ENCODE measurements around the gene DNM1.
A peak's percentile ranks its signal among the peaks of the same experiment; 100 is the strongest.

The DNM1 gene

GRCh38 chr9:128160603-128160987, 42.6 kb upstream of the DNM1 start:
- peaks cover 5% of the 10 kb centered on the region for H3K36me3 ChIP-seq (ENCODE audit: control insufficient read depth, insufficient read depth, low read length)
- no peak overlapping the region for H3K4ac ChIP-seq (ENCODE audit: low read depth, low read length)
- H3K23ac ChIP-seq (ENCODE audit: low read length): no peak overlapping the region
- no peak overlapping the region for H4K5ac ChIP-seq (ENCODE audit: low read length)
- H4K8ac ChIP-seq (ENCODE audit: low read depth, low read length): peak overlapping the region; percentile 77
- peak overlapping the region; percentile 94 for H3K56ac ChIP-seq (ENCODE audit: low read length)
- no peak overlapping the region for H2BK120ac ChIP-seq (ENCODE audit: low read depth, low read length)
- no peak overlapping the region for H2AK5ac ChIP-seq (ENCODE audit: low read length)
- peak overlapping the region; percentile 89 for H3K9ac ChIP-seq (ENCODE audit: low read length)
- H3K27me3 ChIP-seq (ENCODE audit: insufficient read depth, low read length, poor library complexity): no peaks in the 10 kb centered on the region
- no peak overlapping the region for H3K27ac ChIP-seq (ENCODE audit: low read depth, low read length)
- peak; percentile 26 for DNase-seq
- H2BK15ac ChIP-seq (replicated peaks; ENCODE audit: low read depth): no peak overlapping the region
- no peak overlapping the region for H3K18ac ChIP-seq (ENCODE audit: low read length)
- no peak overlapping the region for H2BK5ac ChIP-seq (ENCODE audit: low read length)
- no peaks in the 10 kb centered on the region for H3K79me2 ChIP-seq (ENCODE audit: control insufficient read depth, insufficient read depth, low read length)
- no peaks in the 10 kb centered on the region for H3K4me1 ChIP-seq (ENCODE audit: control insufficient read depth, low read depth, low read length)
- H3K4me3 ChIP-seq (ENCODE audit: low read length): peak overlapping the region; percentile 83
- no CpG with 5 or more reads among the region's 23 CpGs for WGBS (ENCODE audit: extremely low coverage, insufficient coverage, low lambda C conversion rate)
- peak overlapping the region; percentile 56 for H3K4me2 ChIP-seq (ENCODE audit: low read length)
- H3K79me1 ChIP-seq (ENCODE audit: low read length): no peaks in the 10 kb centered on the region

- no peak overlapping the region for H3K18ac ChIP-seq (ENCODE audit: low read length)
- no peak overlapping the region for H3K4ac ChIP-seq (ENCODE audit: low read depth, low read length)
- H2AK5ac ChIP-seq (ENCODE audit: low read length): no peak overlapping the region
- no peak overlapping the region for H2BK5ac ChIP-seq (ENCODE audit: low read length)
- no peak for DNase-seq
- H3K4me2 ChIP-seq (ENCODE audit: low read length): no peak overlapping the region
- H4K8ac ChIP-seq (ENCODE audit: low read depth, low read length): no peak overlapping the region
- peaks cover 5% of the 10 kb centered on the region for H3K36me3 ChIP-seq (ENCODE audit: control insufficient read depth, insufficient read depth, low read length)
- H4K5ac ChIP-seq (ENCODE audit: low read length): no peak overlapping the region
- no peak overlapping the region for H3K27ac ChIP-seq (ENCODE audit: low read depth, low read length)
- no peak overlapping the region for H3K9ac ChIP-seq (ENCODE audit: low read length)
- no peaks in the 10 kb centered on the region for H3K27me3 ChIP-seq (ENCODE audit: insufficient read depth, low read length, poor library complexity)
- H2BK120ac ChIP-seq (ENCODE audit: low read depth, low read length): no peak overlapping the region
- WGBS (ENCODE audit: extremely low coverage, insufficient coverage, low lambda C conversion rate): no CpG with 5 or more reads among the region's 13 CpGs
- H3K23ac ChIP-seq (ENCODE audit: low read length): no peak overlapping the region
- H3K79me2 ChIP-seq (ENCODE audit: control insufficient read depth, insufficient read depth, low read length): no peaks in the 10 kb centered on the region
- no peaks in the 10 kb centered on the region for H3K4me1 ChIP-seq (ENCODE audit: control insufficient read depth, low read depth, low read length)
- H3K56ac ChIP-seq (ENCODE audit: low read length): no peak overlapping the region
- H3K4me3 ChIP-seq (ENCODE audit: low read length): no peak overlapping the region
- no peak overlapping the region for H2BK15ac ChIP-seq (replicated peaks; ENCODE audit: low read depth)
- H3K79me1 ChIP-seq (ENCODE audit: low read length): no peaks in the 10 kb centered on the region
Measured at GRCh38 chr9:128161215-128161902, 41.8 kb upstream of the DNM1 start.

GRCh38 chr9:128162215-128163026, 40.8 kb upstream of the DNM1 start:
- no CpG with 5 or more reads among the region's 10 CpGs for WGBS (ENCODE audit: extremely low coverage, insufficient coverage, low lambda C conversion rate)
- Histone ChIP-seq H3K27ac (ENCODE audit: low read depth, low read length) (no peak overlapping the region), H2BK5ac (ENCODE audit: low read length) (no peak overlapping the region), H4K5ac (ENCODE audit: low read length) (no peak overlapping the region), H3K79me1 (ENCODE audit: low read length) (no peaks in the 10 kb centered on the region), H3K4me2 (ENCODE audit: low read length) (no peak overlapping the region), H2BK15ac (replicated peaks; ENCODE audit: low read depth) (no peak overlapping the region), H3K4me1 (ENCODE audit: control insufficient read depth, low read depth, low read length) (no peaks in the 10 kb centered on the region), H3K56ac (ENCODE audit: low read length) (no peak overlapping the region), H3K4me3 (ENCODE audit: low read length) (no peak overlapping the region), H3K27me3 (ENCODE audit: insufficient read depth, low read length, poor library complexity) (no peaks in the 10 kb centered on the region), H3K18ac (ENCODE audit: low read length) (no peak overlapping the region), H2AK5ac (ENCODE audit: low read length) (no peak overlapping the region), H3K9ac (ENCODE audit: low read length) (no peak overlapping the region), H3K36me3 (ENCODE audit: control insufficient read depth, insufficient read depth, low read length) (peaks cover 11% of the 10 kb centered on the region), H3K4ac (ENCODE audit: low read depth, low read length) (no peak overlapping the region), H4K8ac (ENCODE audit: low read depth, low read length) (no peak overlapping the region), H2BK120ac (ENCODE audit: low read depth, low read length) (no peak overlapping the region), H3K79me2 (ENCODE audit: control insufficient read depth, insufficient read depth, low read length) (no peaks in the 10 kb centered on the region), H3K23ac (ENCODE audit: low read length) (no peak overlapping the region)
- DNase-seq: no peak

- Histone ChIP-seq H3K9ac (ENCODE audit: low read length) (no peak overlapping the region), H3K79me2 (ENCODE audit: control insufficient read depth, insufficient read depth, low read length) (no peaks in the 10 kb centered on the region), H3K36me3 (ENCODE audit: control insufficient read depth, insufficient read depth, low read length) (peaks cover 11% of the 10 kb centered on the region), H3K23ac (ENCODE audit: low read length) (no peak overlapping the region), H3K4me2 (ENCODE audit: low read length) (no peak overlapping the region), H3K27ac (ENCODE audit: low read depth, low read length) (no peak overlapping the region), H3K4ac (ENCODE audit: low read depth, low read length) (no peak overlapping the region), H4K5ac (ENCODE audit: low read length) (no peak overlapping the region), H2BK5ac (ENCODE audit: low read length) (no peak overlapping the region), H2AK5ac (ENCODE audit: low read length) (no peak overlapping the region), H4K8ac (ENCODE audit: low read depth, low read length) (no peak overlapping the region), H3K4me3 (ENCODE audit: low read length) (no peak overlapping the region), H2BK15ac (replicated peaks; ENCODE audit: low read depth) (no peak overlapping the region), H2BK120ac (ENCODE audit: low read depth, low read length) (no peak overlapping the region), H3K4me1 (ENCODE audit: control insufficient read depth, low read depth, low read length) (no peaks in the 10 kb centered on the region), H3K56ac (ENCODE audit: low read length) (no peak overlapping the region), H3K18ac (ENCODE audit: low read length) (no peak overlapping the region), H3K79me1 (ENCODE audit: low read length) (no peaks in the 10 kb centered on the region), H3K27me3 (ENCODE audit: insufficient read depth, low read length, poor library complexity) (no peaks in the 10 kb centered on the region)
- peak; percentile 19 for DNase-seq
- WGBS (ENCODE audit: extremely low coverage, insufficient coverage, low lambda C conversion rate): no CpG with 5 or more reads among the region's 6 CpGs
Measured at GRCh38 chr9:128163027-128163515, 40.1 kb upstream of the DNM1 start.

GRCh38 chr9:128163523-128164306, 39.5 kb upstream of the DNM1 start:
- Histone ChIP-seq H3K23ac (ENCODE audit: low read length) (no peak overlapping the region), H2BK15ac (replicated peaks; ENCODE audit: low read depth) (no peak overlapping the region), H2BK120ac (ENCODE audit: low read depth, low read length) (no peak overlapping the region), H4K5ac (ENCODE audit: low read length) (no peak overlapping the region), H3K56ac (ENCODE audit: low read length) (no peak overlapping the region), H3K36me3 (ENCODE audit: control insufficient read depth, insufficient read depth, low read length) (peaks cover 14% of the 10 kb centered on the region), H3K27ac (ENCODE audit: low read depth, low read length) (no peak overlapping the region), H3K4me3 (ENCODE audit: low read length) (no peak overlapping the region), H2BK5ac (ENCODE audit: low read length) (no peak overlapping the region), H3K4me2 (ENCODE audit: low read length) (no peak overlapping the region), H3K4ac (ENCODE audit: low read depth, low read length) (no peak overlapping the region), H3K9ac (ENCODE audit: low read length) (no peak overlapping the region), H4K8ac (ENCODE audit: low read depth, low read length) (no peak overlapping the region), H3K4me1 (ENCODE audit: control insufficient read depth, low read depth, low read length) (no peaks in the 10 kb centered on the region), H3K27me3 (ENCODE audit: insufficient read depth, low read length, poor library complexity) (no peaks in the 10 kb centered on the region), H2AK5ac (ENCODE audit: low read length) (no peak overlapping the region), H3K79me2 (ENCODE audit: control insufficient read depth, insufficient read depth, low read length) (no peaks in the 10 kb centered on the region), H3K79me1 (ENCODE audit: low read length) (no peaks in the 10 kb centered on the region), H3K18ac (ENCODE audit: low read length) (no peak overlapping the region)
- WGBS (ENCODE audit: extremely low coverage, insufficient coverage, low lambda C conversion rate): no CpG with 5 or more reads among the region's 10 CpGs
- no peak for DNase-seq

Data from mesendoderm (in vitro differentiated cells).